Activated naive CD4-positive, alpha-beta T cell treated with anti-CD3 and anti-CD28 coated beads, Interleukin-2, amount 10 ng/mL, durations not matched to agents 5 hours and 36 hours (primary cell): ENCODE results near the gene NXT2. TPM values are rescaled to one million over a fixed set of nuclear protein-coding genes. Genes with fewer than 3 reads are reported as not detected.

Experiments used
- total RNA-seq, 2 experiments: library from RNA; stranded (reverse); gene quantifications; one replicate each; pipeline ENCODE4 v1.2.3, GENCODE V29; 2021

The NXT2 gene
- total RNA-seq: 10 to 100 TPM; 11.3 to 12.0 TPM

GRCh38 chrX:109536439-109537323, at the start of gene NXT2:
Gene NXT2, plus strand, starts transcription at chrX:109536844. Its CDS starts 163 bp downstream, at chrX:109537007.

Other genes with a start within 250 kb of the NXT2 start
- not detected for gene GUCY2F, start 54.8 kb upstream of the NXT2 start, total RNA-seq
- under 1 TPM; 0.23 to 0.31 TPM for gene KCNE5, start 88.3 kb downstream of the NXT2 start, total RNA-seq
- 10 to 100 TPM; 36.2 to 39.4 TPM for gene ACSL4, start 196.4 kb downstream of the NXT2 start, total RNA-seq